ENCODE data around the gene FOXO1.

Gene FOXO1

DNA sequence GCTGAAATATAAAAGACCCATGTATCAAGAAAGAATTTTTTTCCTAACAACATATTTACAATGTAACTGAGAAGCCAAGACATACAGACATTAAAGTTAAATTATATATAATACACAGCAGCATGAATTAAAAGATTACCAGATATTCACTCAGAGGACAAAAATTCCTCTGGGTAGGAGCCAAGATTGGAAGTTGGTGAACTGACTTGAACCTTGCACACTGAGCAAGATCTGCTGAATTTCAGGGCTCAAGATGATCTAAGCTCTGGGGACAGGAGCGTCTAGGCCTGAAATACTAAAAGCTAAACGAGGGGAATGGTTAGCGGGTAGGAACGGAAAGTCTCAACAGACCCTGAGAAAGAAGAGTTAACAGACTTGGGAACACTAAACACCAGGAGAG lies 8.5 kb downstream of the FOXO1 start:
- Mint-ChIP-seq H3K4me3 (peak overlapping the region in 1 of 2 donors; percentile 60), H3K27ac (peak overlapping the region; percentile 1 to 28), H3K9me3 (no peaks in the 10 kb centered on the region), H3K27me3 (no peaks in the 10 kb centered on the region), H3K4me1 (peaks cover 95% of the 10 kb centered on the region)
- DNase-seq (no peak), ATAC-seq (no peak)

DNA sequence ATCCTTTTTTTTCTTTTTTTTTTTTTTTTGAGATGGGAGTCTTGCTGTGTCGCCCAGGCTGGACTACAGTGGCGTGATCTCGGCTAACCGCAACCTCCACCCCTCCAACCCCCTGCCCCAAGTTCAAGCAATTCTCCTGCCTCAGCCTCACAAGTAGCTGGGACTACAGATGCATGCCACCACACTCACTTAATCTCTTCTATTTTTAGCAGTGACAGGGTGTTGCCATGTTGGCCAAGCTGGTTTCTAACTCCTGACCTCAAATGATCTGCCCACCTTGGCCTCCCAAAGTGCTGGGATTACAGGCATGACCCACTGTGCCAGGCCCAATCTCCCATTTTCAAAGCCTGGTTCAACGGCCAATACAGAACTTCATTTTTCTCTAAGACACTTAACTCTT lies 9.1 kb downstream of the FOXO1 start:
- Mint-ChIP-seq H3K4me1 (peaks cover 95% of the 10 kb centered on the region), H3K4me3 (peak overlapping the region; percentile 12 to 60), H3K9me3 (no peaks in the 10 kb centered on the region), H3K27ac (peak overlapping the region; percentile 1 to 29), H3K27me3 (no peaks in the 10 kb centered on the region)
- no peak for ATAC-seq
- no peak for DNase-seq

DNA sequence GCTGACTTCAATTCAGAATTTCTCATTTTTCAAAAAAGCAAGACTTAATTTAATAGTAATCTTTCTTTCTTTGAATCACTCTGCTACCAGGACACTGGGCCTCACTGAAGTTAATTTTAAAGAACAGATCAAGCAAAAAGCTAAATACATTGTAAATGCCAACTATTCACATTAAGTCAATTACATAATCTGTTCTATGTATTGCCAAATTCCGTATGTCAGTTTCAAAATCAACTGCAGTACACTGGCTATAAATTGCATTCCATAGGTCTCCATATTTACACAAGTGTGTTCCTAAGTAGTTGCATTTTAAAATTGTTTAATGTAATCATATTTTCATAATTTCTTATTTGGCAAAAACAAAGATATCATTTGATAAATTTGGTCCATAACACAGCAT lies 10.1 kb downstream of the FOXO1 start:
- H3K27ac Mint-ChIP-seq, result no peak overlapping the region
- no peak for DNase-seq
- ATAC-seq, result no peak
- peaks cover 98% of the 10 kb centered on the region for H3K4me1 Mint-ChIP-seq
- H3K4me3 Mint-ChIP-seq, result no peak overlapping the region
- peaks cover 0 to under 1% of the 10 kb centered on the region in 2 donors for H3K9me3 Mint-ChIP-seq
- H3K27me3 Mint-ChIP-seq, result no peaks in the 10 kb centered on the region

DNA sequence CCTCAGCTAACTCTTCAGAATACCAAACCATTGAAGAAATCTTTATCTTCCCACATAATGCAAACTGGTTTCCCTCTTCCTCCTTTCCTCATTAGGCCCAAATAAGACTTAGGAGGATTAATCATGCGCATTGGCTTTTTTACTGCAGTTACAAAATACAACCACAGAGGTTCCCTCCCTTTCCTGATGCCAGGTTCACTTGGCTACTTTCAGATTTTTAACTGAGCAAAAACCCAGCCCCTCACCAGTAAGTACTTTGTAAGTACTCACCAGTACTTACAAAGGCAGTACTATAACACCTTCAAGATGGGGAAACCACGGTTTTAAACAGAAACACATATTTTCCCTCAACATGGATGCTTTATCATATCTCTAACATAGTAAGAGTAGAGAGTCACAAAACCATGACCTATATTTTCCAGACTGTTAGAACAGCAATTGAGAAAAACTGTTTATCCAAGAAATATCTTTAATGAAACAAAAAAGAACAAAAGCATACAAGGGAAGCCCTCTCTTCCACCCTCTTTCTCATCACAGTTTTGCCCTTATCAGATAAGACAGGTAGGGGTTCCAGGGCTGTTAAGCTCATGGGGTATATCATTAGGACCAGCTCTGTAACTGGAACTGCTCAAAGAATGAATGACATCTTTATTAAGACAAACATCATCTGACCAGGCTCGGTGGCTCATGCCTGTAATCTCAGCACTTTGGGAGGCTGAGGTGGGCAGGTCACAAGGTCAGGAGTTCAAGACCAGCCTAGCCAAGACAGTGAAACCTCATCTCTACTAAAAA lies 12.7 kb downstream of the FOXO1 start:
- peak overlapping the region; percentile 88 to 96 for H3K27ac Mint-ChIP-seq
- peaks cover 98% of the 10 kb centered on the region for H3K4me1 Mint-ChIP-seq
- peak overlapping the region; percentile 75 to 81 for H3K4me3 Mint-ChIP-seq
- H3K9me3 Mint-ChIP-seq, result peaks cover 0 to 4% of the 10 kb centered on the region in 2 donors
- DNase-seq, result no peak
- no peaks in the 10 kb centered on the region for H3K27me3 Mint-ChIP-seq
- peak; percentile 89 for ATAC-seq

DNA sequence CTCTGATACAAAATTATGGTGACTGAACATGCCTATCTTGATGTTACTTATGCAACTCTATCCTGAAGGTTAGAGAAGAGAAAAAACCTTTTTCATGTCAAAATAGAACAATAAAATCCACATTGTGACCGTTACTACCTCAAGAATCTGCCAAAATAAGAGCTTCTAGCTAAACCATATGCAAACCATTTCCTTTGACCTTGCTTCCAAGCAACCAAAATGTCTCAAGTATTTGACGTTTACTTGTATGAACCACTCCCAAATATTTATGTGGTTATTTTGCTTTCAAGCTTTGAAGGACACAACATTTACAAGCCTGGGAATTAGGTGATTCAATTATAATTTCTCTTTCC lies 13.9 kb downstream of the FOXO1 start:
- H3K4me1 Mint-ChIP-seq, result peaks cover 98% of the 10 kb centered on the region
- DNase-seq, result no peak
- no peaks in the 10 kb centered on the region for H3K27me3 Mint-ChIP-seq
- peaks cover 0 to 4% of the 10 kb centered on the region in 2 donors for H3K9me3 Mint-ChIP-seq
- peak overlapping the region; percentile 75 to 81 for H3K4me3 Mint-ChIP-seq
- no peak for ATAC-seq
- peak overlapping the region in 1 of 2 donors; percentile 7 for H3K27ac Mint-ChIP-seq

DNA sequence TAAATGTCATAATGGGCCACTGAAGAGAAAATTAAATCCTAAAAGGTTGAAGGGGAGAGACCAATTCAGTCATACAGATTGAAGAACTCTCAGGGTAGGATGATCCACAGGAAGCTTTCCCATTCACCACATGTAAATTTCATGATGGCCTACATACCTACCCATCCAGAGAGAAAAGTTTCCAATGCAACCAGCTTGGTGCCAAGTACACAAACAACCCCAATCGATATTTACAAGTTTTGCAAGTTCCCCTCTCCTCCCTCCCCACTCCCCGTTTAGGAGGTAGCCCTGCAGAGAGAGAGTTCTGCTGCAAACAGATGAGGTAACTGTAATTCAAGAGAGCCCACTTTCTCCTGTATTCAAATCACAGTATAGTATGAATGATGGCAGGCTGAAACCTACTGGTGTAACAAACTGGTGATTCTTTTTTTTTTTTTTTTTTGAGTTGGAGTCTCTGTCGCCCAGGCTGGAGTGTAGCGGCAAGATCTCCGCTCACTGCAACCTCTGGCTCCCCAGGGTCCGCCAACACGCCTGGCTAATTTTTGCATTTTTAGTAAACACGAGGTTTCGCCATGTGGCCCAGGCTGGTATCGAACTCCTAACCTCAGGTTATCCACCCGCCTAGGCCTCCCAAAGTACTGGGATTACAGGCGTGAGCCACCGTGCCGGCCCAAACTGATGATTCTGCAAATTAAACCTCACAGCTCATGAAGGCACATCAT lies 14.4 kb downstream of the FOXO1 start:
- Mint-ChIP-seq H3K27me3 (no peaks in the 10 kb centered on the region), H3K4me1 (peaks cover 98% of the 10 kb centered on the region), H3K9me3 (peaks cover 0 to 4% of the 10 kb centered on the region in 2 donors), H3K4me3 (peak overlapping the region; percentile 75 to 81), H3K27ac (no peak overlapping the region)
- DNase-seq (no peak), ATAC-seq (no peak)

DNA sequence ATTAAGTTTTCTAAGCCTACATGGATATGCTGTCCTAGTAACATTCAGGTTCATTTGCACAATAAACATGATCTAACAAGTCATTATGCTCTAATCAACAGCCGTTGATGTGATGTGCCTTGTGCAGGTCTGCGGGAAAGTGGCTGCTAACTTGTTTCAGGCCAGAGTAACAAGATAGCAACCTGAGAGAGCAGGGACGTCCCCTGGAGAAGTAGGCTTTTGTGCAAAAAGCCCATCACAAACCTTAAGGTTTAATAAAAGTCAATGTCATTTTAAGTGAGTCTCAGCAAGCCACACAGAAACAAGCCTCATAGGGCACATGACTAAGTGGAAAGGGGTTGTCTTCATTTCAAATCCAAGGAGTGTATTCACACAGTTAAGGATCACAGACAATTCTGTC lies 17.6 kb downstream of the FOXO1 start:
- no peak for DNase-seq
- Mint-ChIP-seq H3K27ac (no peak overlapping the region), H3K4me1 (peaks cover 100% of the 10 kb centered on the region), H3K9me3 (peaks cover 0 to 4% of the 10 kb centered on the region in 2 donors), H3K4me3 (peak overlapping the region in 1 of 2 donors; percentile 8), H3K27me3 (no peaks in the 10 kb centered on the region)
- ATAC-seq, result peak; percentile 29

DNA sequence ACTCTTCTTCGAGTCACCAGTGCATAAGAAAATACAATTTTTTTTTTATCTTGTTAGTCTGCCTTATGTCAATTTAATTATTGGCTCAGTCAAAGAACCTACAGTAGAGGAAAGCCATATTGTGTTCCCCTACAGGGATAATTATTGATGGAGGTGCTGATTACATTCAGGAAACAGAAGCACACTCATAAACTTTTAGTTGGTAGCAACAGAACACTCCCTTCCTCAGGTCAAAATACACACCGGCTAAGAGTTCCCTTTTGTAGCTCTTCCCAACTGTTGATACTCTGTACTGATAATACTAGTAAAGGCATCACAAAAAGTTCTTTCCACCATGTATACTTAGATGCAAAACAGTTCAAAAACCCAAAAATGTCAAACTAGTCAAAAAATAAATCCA lies 18.4 kb downstream of the FOXO1 start:
- H3K27me3 Mint-ChIP-seq, result no peaks in the 10 kb centered on the region
- no peak for DNase-seq
- H3K9me3 Mint-ChIP-seq, result peaks cover 0 to 4% of the 10 kb centered on the region in 2 donors
- peaks cover 97% of the 10 kb centered on the region for H3K4me1 Mint-ChIP-seq
- peak overlapping the region in 1 of 2 donors; percentile 15 for H3K27ac Mint-ChIP-seq
- ATAC-seq, result no peak
- peak overlapping the region in 1 of 2 donors; percentile 26 for H3K4me3 Mint-ChIP-seq

DNA sequence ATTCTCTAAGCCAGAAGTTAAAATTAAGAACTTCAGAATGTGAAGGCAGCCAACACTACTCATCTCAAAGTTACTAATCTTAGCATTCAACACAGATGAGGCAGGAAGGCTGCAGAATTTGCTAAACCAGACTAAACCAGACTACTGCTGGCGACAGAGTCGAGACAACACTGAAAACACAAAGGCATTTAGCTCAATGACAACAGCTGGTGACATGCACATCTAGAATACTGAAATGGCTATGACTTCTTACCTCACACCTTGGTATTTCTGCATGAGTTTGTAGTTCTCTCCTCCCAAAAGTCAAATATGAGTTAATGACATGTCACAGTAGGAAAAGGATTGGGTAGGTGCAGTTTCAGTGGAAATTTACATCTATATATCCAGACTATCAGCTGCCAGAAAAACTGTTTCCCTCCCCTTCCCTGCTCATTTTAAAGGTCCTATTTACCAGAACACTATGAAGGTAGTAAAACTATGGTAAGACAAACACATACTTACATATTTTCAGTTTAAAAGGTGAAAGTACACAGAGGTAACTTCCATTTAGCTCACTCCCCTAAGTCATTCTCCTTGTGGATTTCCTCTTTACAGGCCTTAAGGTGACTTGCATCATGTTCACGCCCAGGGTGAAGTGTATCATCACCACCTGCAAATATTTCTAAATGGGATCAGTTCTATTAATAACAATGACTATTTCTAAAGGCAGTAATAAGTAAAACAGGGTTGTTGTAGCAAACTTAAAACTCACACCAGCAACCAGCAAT lies 21.4 kb downstream of the FOXO1 start:
- H3K27ac Mint-ChIP-seq, result peak overlapping the region; percentile 90 to 94
- H3K4me3 Mint-ChIP-seq, result peak overlapping the region; percentile 57 to 60
- no peak for DNase-seq
- no peaks in the 10 kb centered on the region for H3K27me3 Mint-ChIP-seq
- H3K4me1 Mint-ChIP-seq, result peaks cover 94% of the 10 kb centered on the region
- ATAC-seq, result peak; percentile 76
- no peaks in the 10 kb centered on the region for H3K9me3 Mint-ChIP-seq

DNA sequence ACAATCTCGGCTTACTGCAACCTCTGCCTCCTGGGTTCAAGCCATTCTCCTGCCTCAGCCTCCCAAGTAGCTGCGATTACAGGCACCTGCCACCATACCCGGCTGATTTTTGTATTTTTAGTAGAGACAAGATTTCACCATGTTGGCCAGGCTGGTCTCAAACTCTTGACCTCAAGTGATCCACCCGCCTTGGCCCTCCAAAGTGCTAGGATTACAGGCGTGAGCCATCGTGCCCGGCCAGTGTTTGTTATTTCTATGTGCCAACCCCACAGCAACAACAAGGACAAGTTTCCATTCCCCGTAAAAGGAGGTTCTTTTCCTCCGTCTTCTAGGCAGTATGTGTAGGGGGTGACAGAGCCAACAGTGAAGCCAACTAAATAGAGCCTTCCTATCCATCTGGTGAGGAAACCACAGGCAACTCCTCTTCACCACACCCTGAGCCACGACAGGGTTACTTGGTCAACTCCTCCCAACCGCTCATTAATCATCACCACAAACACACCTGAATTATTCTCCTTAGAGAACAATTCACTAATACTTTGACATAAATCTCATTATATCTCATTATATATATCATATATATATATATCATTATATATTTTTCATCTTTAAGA lies 25.5 kb downstream of the FOXO1 start:
- H3K4me1 Mint-ChIP-seq, result peaks cover 86% of the 10 kb centered on the region
- peak overlapping the region; percentile 42 to 64 for H3K4me3 Mint-ChIP-seq
- peak in 1 of 2 donors; percentile 61 for DNase-seq
- no peaks in the 10 kb centered on the region for H3K27me3 Mint-ChIP-seq
- peak; percentile 84 for ATAC-seq
- no peaks in the 10 kb centered on the region for H3K9me3 Mint-ChIP-seq
- H3K27ac Mint-ChIP-seq, result peak overlapping the region; percentile 42 to 59

DNA sequence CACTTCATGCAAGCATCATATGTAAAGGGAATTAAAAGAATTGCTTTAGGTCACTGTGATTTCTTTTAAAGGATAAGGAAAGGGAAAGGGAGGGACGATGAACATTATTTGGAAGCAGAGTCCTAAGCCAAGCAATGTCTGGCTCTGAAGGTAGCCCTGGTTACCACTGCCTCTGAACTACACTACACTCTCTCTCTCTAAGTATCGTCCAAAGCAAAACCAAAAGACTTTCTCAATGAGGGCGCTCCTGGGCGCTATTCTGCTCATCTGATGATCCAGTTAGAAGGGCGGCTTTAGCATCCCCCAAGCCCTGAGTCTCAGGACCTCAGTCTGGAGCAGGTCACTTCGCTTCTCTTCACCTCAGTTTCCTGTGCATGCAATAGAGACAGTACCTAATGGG lies 26.2 kb downstream of the FOXO1 start:
- H3K4me1 Mint-ChIP-seq, result peaks cover 86% of the 10 kb centered on the region
- H3K9me3 Mint-ChIP-seq, result no peaks in the 10 kb centered on the region
- H3K27me3 Mint-ChIP-seq, result no peaks in the 10 kb centered on the region
- DNase-seq, result no peak
- peak overlapping the region in 1 of 2 donors; percentile 19 for H3K4me3 Mint-ChIP-seq
- H3K27ac Mint-ChIP-seq, result no peak overlapping the region
- ATAC-seq, result peak; percentile 32

DNA sequence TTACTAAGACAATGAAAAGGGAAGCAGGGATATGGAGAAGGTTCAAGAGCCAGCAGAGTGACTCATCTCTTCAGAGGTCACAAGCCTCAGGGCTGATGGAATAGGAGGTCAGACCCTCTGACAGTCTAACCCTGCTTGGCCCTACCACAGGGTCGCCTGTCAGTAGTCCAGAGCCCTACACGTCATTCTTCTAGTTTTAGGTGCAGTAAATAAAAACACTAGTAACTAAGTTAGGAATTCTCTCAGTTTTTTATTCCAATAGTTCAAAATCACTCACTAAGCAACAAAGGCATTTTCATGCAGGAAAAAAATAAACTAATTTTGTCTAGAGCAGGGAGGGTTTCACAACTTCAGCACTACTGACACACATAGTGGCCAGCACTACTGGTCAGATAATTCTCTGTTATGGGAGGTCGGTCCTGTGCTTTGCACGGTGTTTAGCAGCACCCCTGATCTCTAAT lies 27.2 kb downstream of the FOXO1 start:
- ATAC-seq (peak; percentile 44), DNase-seq (no peak)
- Mint-ChIP-seq H3K4me3 (peak overlapping the region in 1 of 2 donors; percentile 58), H3K9me3 (no peaks in the 10 kb centered on the region), H3K27ac (peak overlapping the region; percentile 84 to 85), H3K4me1 (peaks cover 86% of the 10 kb centered on the region), H3K27me3 (no peaks in the 10 kb centered on the region)

DNA sequence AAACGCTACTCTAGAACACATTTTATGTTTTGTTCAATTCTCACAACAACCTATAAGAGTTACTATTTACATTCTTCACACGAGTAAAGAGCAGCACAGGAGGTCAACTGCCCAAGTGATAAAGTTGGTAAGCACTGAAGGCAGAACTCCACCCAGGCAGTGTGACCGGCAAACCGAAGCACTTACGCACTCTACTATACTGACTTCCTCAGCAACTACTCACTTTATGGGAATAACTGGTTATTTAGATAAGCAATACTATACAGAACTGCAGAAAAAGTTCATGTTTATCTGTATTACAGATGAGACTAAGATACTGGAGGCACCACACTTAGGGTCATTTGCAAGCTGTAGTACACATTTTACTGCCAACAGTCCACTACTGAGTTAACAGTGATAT lies 28.8 kb downstream of the FOXO1 start:
- Mint-ChIP-seq H3K4me3 (peak overlapping the region in 1 of 2 donors; percentile 2), H3K27me3 (no peaks in the 10 kb centered on the region), H3K27ac (peak overlapping the region; percentile 55 to 60), H3K9me3 (no peaks in the 10 kb centered on the region), H3K4me1 (peaks cover 90% of the 10 kb centered on the region)
- DNase-seq, result no peak
- no peak for ATAC-seq

DNA sequence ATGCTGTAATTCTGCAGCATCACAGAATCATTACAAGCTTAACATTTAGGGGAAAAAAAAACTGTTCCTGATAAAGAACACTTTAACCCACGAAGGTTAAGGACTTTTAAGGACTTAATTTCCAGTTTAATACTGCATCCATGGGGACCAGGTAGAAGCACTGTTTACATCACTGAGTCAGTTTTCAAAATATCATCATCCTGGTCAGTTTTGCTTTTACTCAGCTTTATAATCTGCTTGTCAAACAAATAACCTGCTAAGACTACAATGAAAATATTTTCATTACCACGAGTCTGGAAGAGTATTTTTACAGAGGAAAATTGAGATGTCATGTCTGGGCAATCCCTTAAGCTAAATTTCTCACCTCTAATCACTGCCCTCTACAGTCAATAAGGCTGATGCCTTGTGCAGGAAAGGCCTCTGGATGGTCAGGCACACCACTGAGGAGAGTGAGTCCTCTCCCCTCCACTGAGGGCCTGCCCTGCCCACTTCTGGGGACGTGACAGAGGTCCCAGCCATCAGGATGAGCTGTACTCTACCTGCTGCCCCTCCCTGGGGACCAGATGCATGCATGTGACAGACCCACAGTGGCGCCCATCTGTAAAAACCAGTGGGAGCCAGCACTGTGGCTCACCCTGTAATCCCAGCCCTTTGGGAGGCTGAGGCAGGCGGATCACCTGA lies 31.0 kb downstream of the FOXO1 start:
- no peaks in the 10 kb centered on the region for H3K27me3 Mint-ChIP-seq
- H3K9me3 Mint-ChIP-seq, result no peaks in the 10 kb centered on the region
- no peak for DNase-seq
- peaks cover 92% of the 10 kb centered on the region for H3K4me1 Mint-ChIP-seq
- ATAC-seq, result peak; percentile 67
- peak overlapping the region; percentile 27 to 88 for H3K27ac Mint-ChIP-seq
- peak overlapping the region; percentile 5 to 13 for H3K4me3 Mint-ChIP-seq

DNA sequence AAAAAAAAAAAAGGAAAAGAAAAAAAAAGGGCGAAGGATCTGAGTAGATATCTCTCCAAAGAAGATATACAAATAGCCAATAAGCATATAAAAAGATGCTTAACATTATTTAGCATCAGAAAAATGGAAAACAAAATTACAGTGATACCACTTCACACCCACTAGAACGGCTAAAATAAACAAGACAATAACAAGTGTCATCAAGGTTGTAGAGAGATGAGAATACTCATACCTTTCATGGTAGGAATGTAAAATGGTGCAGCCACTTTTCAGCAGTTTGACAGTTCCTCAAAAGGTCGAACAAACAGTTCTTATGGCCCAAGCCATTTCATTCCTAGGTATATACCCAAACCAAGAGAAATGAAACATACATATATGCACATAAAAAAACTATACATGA lies 33.5 kb downstream of the FOXO1 start:
- no peak overlapping the region for H3K4me3 Mint-ChIP-seq
- peaks cover 92% of the 10 kb centered on the region for H3K4me1 Mint-ChIP-seq
- H3K9me3 Mint-ChIP-seq, result no peaks in the 10 kb centered on the region
- no peak overlapping the region for H3K27ac Mint-ChIP-seq
- no peak for ATAC-seq
- H3K27me3 Mint-ChIP-seq, result no peaks in the 10 kb centered on the region
- no peak for DNase-seq

All from stimulated activated naive CD8-positive, alpha-beta T cell treated with anti-CD3 and anti-CD28 coated beads, Interleukin-15, amount 100 ng/mL, for 72 hours (primary cell).